EL (cell line): Measurements from ENCODE around the gene NME9.
"Not testable (repeated sequence)": the region's sequence is repeated elsewhere in the genome, so short reads cannot be mapped to it uniquely, and the experiment has no call there.

ENCODE experiments used
- DNase-seq: peaks from one replicate; pipeline ENCODE4 v3.0.0-alpha.2; 2016

Gene NME9, protein sequence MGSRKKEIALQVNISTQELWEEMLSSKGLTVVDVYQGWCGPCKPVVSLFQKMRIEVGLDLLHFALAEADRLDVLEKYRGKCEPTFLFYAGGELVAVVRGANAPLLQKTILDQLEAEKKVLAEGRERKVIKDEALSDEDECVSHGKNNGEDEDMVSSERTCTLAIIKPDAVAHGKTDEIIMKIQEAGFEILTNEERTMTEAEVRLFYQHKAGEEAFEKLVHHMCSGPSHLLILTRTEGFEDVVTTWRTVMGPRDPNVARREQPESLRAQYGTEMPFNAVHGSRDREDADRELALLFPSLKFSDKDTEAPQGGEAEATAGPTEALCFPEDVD

GRCh38 chr3:138329127-138329983 lies at the start of gene NME9:
Gene NME9 (minus strand): TSS chr3:138329851. CDS start chr3:138329335, 516 bp downstream.
- peak; percentile 87 for DNase-seq

GRCh38 chr3:138378990-138379389 lies 49.3 kb upstream of the NME9 start:
- no peak for DNase-seq

DNA sequence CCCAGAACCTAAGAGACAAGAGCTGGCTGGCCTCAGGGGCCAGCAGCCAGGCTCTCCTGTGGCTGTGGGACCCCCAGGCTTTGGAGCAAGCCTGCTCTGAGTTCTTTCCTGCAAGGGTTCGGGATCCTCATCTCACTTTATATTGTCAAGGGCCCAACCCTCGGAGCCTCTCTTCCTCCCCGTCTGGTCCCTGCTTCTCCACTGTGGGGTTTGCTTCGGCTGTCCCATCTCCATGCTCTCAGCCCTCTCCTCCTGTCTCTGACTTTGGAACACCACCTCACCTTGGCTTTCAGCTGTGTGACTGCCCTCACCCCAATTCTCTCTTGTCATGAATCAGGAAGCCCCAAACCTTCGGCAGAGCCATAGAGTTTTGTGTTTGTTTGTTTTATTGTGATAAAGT lies 48.7 kb upstream of the NME9 start:
- no peak for DNase-seq

DNA sequence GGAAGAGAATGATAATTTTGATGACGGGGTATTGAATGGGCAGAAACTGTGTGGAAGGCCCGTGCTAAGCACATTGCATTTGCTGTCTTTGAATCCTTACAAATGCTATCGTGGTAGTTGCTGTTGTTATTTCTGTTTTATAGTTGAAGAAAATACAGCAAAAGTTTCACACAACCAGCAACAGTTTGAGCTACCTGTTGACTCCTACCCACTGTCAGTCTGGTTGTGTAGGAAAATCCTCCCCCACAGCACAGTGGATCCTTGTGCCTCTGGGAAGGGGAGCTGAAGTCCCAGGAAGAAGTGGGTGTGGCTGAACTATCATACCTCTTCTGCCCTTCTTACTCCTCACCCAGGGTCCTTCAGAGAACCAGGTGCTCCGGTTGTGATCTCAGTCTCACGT lies 48.2 kb upstream of the NME9 start:
- DNase-seq = no peak

DNA sequence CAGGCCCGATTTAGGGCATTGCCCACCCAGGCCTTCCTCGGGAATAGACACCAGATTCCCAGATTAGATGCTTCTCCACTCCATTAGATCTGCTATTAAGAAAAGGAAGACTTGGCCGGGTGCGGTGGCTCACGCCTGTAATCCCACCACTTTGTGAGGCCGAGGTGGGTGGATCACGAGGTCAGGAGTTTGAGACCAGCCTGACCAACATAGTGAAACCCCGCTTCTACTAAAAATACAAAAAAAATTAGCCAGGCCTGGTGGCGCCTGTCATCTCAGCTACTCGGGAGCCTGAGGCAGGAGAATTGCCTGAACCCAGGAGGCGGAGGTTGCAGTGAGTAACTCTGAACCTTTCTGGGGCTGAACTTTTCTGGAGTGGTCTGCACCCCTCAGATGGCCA lies 47.6 kb upstream of the NME9 start:
- DNase-seq = not testable (repeated sequence)

- DNase-seq = no peak
Observed at GRCh38 chr3:138376663-138377062, 47.0 kb upstream of the NME9 start.

DNA sequence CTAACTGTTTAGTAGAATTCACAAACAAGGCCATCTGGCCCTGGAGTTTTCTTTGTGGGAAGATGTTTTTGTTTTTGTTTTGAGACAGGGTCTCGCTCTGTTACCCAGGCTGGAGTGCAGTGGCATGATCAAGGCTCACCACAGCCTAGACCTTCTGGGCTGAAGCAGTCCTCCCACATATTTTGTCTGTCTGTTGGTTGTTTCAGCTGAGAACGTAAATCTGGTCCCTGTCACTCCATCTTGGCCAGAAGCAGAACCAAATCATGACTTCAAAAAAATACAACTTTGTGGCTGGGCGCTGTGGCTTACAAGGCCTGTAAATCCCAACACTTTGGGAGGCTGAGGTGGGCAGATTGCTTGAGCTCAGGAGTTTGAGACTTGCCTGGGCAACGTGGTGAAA lies 45.8 kb upstream of the NME9 start:
- DNase-seq = no peak

DNA sequence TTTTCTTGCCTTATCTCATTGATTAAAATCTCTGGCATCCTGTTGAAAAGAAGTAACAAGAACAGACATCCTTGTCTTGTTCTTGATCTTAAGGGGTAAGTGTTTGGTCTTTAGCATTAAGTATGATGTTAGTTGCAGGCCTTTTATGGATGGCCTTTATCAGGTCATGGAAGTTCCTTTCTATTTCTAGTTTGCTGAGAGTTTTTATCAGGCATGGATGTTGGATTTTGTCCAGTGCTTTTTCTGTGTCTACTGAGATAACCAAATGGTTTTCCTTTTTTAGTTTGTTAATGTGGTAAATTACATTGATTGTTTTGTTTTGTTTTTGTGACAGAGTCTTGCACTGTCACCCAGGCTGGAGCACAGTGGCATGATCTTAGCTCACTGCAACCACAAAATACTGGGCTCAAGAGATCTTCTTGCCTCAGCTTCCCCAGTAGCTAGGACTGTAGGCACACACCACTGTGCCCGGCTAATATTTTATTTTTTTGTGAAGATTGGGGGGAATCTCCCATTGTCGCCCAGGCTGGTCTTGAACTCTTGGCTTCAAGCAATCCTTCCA lies 45.0 kb upstream of the NME9 start:
- no peak for DNase-seq

DNA sequence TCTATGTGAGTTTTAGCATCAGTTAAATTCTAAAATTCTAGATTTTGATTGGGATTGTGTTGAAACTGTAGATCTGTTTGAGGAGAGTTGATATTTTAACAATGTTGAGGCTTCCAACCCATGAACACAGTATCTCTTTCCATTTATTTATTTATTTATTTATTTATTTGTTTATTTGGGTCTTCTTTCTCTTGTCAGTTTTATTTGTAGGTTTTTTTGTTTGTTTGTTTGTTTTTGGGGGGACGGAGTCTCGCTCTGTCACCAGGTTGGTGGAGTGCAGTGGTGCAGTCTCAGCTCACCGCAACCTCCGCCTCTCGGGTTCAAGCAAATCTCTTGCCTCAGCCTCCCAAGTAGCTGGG lies 44.1 kb upstream of the NME9 start:
- DNase-seq = no peak

- no peak for DNase-seq
Observed at GRCh38 chr3:138373087-138373735, 43.6 kb upstream of the NME9 start.

DNA sequence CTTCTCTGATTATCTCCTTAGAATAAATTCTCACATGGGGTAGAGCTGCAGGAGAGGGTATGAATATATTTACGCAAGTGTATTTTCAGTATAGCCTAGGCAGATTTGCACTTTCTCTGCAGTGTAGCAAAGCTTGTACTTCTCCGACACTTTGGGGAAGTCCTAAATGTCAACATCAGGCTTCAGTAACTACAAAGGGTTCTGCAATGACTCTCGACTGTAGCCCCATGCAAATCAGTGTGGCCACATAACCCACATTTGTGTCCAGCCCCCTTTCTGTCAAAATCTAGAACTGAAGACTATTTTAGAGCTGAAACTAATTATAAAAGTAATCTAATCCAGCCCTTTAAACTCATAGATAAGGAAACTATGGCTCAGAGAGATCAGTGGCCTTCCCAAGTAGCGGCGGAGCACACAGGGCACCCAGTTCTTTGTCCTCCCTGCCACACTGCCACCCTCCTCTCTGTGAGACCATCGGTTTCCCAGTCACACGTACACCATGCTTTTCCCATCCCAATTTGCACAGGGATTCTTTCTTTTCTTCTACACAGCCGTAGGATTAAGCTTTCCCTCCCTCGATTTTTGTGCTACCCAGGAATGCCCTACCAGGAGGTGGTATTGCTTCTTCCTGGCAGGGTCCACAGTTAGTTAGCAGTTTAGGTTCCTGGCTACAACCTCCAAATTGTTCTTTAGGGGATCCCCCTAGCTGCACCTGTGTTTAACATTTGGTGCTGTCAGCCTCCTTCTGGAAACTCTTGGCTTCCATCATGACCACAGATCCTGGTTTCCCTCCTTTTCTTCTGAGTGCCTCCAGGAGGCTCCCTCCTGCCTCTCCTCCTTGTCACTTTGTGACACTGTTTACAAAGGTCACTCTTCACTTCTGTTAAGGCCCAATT lies 41.7 kb upstream of the NME9 start:
- DNase-seq = no peak

GRCh38 chr3:138370321-138370720 lies 40.7 kb upstream of the NME9 start:
- DNase-seq = no peak

DNA sequence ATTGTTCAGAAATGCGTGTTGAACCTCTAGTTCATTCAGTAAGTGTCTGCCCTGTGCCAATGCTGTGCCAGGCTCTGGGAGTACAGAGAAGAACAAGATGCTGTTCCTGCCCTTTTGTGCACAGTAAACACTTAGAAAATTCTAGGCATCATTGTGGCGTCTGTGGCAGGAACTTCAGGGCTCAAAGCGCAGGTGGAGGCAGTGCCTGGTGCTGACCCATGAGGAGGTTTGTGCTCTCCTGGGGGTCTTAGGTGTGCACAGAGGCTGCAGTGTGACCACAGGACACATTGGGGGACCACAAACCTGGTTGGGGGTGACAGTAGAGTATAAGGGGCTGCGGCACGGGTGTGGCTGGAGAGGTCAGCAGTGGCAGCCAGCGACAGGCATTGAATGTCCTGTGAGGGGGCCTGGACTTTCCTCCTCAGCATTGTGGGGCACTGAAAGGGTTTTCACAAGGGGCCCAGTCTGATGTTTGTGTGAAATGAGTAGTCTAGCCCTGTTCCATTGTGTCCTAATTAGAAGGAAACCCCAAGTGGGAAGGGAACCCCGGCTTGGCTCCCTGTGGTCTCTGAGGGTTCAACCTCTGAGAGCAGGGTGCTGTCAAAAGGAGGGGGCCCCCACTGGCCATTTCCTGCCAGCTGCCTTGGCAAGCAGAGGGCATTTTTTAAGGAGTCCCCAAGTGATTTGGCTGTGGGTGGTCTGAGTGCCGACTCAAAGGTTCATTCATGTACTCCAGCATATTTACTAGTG lies 39.7 kb upstream of the NME9 start:
- no peak for DNase-seq

DNA sequence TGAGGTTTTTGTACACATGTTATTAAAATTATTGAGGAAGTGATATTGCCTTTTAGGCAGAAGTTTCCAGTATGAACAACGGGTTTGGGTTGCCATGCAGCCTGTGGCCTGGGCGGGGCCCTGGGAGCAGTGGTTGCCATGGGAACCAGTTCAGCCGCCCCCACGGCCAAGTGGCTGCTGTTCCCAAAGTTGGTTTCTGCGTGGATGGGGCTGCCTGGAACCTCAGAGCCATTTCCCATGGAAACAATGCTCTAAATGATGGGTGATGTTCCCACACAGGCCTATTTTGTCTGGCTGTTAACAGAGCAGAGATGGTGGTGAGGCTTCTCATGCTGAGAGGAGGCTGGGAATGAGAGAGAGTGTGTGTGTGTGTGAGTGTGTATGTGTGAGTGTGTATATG lies 38.3 kb upstream of the NME9 start:
- no peak for DNase-seq

DNA sequence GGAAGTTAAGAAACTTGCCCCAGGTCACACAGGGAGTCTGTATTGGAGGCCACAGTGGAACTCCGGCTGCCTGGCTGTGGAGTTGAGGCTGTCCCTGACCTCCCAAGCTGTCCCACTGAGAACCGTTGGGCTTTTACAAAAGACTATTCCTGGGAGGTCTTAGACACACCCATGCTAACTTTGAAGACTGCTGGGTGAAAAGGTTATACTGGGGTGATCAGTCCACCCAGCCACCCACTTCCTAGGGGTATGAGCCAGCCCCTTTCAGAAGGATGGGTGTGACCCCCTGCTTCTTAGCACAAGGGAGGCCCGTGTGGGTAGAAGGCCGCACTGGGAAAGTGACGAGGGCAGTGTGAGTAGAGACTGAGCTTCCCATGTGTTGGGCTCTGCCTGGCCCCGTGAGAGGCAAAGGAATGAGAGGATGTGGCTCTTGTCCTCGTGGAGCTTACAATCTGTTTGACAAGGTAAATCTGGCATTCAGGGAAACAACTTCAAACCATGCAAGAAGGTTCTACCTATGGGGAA lies 37.7 kb upstream of the NME9 start:
- no peak for DNase-seq

DNA sequence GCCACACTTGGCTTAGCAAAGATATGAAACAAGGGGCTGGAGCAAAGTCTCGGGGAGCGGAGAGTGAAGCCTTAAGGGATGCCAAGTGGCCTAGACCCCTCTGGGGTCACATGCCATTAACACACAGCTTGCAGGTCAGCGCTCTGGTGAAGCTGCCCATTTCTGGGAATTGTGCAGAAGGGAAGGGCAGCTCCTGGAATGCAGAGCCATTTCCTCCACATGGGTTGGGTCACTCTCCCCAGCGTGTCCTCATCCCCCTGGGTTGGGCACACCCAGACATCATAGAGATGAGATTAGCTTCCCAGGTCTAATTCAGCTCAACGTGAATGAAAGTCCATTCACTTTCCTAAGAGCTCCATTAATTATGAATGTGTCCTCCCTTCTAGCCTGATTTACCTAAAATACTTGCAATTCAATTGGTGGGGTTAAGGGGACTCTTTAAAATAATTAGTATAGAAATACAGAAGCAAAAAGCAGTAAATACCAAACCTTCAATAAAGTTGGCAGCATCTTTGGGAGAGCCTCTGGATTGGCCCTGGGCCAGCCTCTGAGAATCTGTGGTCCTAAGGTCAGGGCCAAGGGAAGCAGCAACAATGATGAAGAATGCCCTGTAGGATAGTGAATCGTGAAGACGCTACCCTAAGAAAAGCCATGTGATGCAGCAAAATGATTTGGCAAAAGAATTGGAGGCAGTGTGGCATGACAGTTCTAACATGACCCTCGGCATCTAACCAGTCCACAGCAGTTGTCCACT lies 36.5 kb upstream of the NME9 start:
- no peak for DNase-seq

- no peak for DNase-seq
Observed at GRCh38 chr3:138365253-138365555, 35.6 kb upstream of the NME9 start.

DNA sequence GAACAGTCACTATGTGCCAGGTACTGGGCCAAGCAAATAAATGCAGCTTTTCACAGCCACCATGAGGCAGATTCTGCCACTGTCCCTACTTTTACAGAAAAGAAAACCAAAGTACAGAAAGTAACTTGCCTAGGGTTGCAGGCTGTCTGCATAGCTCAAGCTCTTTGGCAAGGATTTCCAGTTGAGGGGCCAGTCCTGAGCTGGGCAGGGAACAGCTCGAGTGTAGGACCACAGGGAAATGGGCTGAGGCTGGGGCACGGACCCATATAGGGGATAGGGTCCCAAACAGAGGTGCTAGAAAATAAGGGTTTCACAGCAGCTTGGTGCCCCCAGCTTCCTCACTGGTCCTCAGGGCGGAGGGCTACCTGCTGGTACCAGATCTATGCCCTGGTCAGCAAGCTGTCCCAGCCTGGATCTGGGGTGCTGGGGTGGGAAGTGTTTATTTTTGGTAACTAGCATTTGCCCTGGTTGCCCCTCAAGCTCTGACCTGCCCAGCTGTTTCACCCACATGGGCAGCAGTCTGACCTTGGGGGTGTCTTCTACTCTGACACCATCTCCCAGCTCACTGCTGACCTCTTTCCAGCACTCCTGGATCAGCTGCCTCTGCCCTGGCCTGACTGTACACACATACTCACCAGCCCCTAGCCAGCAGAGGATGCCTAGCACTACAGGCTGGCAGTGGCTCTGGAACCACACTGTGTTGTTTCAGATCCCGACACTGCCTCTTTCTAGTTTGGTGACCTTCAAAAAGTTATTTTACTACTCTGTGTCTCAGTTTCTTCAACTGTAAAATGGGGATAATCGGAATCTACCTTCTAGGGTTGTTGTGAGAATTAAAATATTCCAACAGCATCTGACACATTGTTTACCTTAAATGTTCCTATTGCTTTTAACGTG lies 35.0 kb upstream of the NME9 start:
- DNase-seq = no peak

DNA sequence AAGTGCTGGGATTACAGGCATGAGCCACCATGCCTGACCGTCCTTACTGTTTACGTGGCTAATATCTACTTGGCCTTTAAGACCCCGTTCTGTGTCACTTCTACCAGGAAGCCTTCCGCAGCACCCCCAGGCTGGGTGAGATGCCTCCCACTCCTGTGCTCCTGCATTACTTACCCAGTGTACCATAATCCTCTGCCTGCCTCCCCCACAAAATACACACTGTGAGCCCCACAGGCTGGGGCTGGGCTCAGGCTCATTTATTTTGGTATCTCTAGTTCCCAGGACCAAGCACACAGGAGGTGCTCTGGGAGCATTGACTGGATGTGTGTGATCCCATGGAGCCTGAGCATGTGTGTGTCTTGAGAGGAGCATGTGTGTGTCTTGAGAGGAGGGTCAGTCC lies 33.7 kb upstream of the NME9 start:
- DNase-seq = no peak

DNA sequence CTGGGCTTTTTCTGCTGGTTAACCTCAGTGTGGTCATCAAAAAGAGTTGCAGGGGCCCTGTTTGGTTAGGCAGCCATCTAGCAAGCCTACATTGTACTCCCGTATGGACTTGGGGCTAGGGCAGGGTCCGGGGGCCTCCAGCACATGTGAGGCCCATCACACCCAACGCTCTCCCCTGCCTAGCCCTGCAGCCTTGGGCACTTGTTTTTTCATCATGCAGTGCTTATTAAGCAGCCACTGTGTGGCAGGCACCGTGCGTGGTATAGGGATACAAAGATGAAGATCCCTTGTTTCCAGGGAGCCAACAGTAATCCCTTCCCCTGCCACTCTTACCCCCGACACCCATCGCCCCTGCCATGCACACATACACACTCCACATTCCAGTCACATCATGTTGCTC lies 32.9 kb upstream of the NME9 start:
- DNase-seq = no peak
